ENCODE measurements around the gene TMSB10.
"Not testable (repeated sequence)": the region's sequence is repeated elsewhere in the genome, so short reads cannot be mapped to it uniquely, and the experiment has no call there.

TMSB10 gene

DNA sequence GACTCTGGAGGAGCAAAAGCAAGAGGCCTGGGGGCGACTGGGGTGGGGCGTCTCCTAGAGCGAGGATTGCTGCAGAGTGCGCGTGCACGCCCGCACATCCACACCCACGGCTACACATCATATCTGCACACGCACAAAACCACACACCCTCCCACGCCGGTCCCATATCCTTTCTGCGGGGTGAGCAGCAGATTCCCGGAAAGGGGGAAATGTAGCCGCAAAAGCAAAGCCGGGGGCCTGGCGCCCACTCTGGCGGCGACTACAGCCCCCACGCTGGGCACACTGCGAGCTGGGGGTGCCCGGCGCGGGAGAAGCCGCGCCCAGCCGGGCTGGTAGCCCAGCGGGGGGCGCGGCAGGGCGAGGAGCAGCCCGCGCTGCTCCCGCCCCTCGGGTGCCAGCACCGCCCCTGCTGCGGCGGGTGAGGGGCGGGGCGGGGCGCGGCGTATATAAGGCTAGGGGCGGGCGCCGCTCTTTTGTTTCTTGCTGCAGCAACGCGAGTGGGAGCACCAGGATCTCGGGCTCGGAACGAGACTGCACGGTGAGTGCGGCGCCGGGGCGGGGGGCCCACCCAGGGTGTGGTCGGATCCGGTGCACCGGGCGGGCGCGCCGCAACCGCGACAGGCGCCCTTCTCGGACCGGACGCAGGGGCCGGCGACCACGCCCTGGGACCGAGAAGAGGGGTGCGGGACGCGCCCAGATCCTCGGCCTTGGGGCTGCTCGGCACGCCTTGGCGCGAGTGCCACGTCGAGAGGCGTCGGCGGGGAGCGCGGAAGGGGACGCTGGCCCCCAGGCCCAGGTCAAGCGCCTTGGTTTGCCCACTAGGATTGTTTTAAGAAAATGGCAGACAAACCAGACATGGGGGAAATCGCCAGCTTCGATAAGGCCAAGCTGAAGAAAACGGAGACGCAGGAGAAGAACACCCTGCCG, at the start of gene TMSB10:
Gene TMSB10 (plus strand): TSS at position 476 of the 927 bp plus-strand sequence.
- peak; percentile 70 for DNase-seq (ENCODE audit: low spot score)

DNA sequence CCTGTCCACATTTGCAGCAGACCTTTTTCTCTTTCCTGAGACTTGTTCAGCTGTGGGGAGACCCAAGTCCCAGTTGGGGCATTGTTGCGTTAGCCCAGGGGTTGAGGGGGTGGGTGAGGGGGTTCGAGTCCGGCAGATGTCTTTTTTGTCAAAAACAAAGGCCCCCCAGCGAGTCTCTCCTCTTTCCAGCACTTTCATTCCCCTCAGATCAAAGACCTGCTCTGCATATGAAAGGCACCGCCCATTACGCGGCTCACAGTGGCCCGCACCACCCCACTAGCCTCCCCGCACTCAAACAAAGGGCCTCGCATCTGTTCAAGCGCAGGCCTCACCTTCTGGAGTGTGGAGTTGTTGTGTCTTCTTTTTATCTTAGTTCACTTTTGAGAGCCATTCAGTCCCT, 49.7 kb upstream of the TMSB10 start:
- DNase-seq (ENCODE audit: low spot score) = no peak

DNA sequence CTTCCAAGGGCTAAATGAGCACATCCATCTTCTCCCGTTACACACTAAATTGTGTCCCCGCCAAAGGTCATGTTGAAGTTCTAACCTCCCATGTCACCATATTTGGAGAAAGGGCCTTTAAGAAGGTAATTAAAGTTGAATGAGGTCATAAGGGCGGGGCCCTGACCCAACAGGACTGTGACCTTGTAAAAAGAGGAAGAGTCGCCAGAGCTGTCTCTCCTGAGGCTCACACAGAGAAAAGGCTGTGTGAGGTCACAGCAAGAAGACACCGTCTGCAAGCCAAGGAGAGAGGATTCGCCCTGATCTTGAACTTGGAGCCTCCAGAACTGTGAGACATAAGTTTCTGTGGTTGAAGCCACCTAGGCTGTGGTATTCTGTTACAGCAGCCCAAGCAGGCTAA, 48.7 kb upstream of the TMSB10 start:
- DNase-seq (ENCODE audit: low spot score) = no peak

DNA sequence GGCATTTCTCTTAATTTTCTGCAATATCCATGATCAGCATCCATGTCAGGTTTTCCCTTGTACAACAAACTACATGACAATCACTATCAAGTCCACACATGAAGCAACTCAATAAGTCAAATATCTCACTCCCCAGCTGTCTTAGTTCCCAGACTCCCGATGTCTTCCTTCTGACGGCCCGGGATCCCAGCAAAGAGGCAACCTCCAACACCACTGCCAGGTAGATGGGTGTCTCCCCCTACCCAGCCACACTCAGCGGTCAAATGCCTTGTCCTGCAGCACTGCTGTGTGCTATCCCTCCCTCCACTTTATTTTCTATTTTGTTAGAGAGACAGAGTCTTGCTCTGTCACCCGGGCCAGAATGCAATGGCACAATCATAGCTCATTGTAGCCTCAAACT, 47.9 kb upstream of the TMSB10 start:
- no peak for DNase-seq (ENCODE audit: low spot score)

DNA sequence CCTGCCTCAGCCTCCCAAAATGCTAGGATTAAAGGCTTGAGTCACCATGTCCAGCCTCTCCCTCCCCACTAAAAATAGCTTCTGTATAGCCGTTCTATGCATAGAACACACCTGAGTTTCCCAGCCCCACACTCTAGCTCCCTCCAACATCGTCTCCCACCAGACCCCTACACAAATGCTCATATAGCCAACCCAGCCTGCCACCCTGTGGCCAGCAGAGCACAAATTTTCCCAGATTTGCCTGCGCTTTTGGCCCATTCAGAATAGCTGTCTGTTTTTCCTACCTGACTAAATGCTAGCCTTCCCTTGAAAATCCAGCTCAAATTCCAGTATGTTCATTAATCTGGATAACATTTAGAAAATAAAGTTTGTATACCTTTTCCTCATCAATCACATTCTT, 47.3 kb upstream of the TMSB10 start:
- DNase-seq (ENCODE audit: low spot score) = no peak

DNA sequence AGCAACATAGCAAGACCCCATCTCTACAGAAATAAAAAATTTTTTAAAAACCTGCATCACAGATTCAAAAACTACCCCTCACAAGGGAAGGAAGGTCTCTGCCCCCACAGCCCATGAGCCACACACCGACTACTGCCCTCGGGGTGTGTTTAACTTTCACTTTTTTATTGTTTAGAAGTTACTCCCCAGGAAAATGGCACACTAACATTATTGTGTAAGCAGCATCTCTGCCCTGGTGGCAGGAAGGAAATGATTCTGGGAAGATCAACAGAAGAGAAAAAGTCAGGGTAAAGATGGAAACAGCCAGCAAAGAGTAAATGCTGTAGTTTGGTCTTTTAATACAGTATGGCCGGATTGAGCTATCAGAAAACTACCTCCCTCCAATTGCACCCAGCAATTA, 46.5 kb upstream of the TMSB10 start:
- no peak for DNase-seq (ENCODE audit: low spot score)

DNA sequence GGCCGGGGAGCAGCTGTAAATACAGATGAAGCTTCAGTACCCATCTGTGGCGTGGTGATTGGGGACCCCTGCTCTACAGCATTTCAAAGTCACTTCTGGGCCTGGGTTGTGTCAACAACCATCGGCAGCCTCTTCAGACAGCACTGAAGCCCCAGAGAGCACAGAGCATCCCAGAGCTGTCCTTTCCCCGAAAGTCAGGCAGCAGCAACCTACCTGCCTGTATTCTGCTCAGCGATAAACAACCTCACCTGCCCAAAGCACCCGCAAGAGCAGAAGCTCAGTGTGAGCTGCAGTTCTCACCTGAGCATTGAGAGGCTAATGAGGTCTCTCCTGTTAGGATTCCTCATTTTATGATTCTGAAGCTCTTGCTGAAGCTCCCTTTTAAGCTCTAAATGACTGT, 43.9 kb upstream of the TMSB10 start:
- no peak for DNase-seq (ENCODE audit: low spot score)

DNA sequence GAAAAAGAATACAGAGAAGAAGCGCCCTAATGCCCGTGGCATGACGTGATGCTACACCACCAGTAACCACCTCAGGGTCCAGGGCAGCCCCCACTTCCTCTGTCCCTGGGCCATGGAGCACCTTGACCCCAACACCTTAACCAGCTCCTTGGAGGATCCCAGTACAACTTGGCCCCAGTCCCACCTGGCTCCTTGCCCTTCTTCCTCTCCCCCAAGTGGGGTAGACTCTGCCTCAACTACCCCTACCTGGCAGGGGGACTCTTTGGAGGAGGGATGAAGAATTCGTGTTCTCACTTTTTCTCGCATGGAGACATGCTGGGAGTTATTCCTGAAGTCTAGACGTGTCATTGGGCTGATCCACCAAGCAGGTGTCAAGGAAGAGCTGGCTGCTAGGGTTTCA, 43.5 kb upstream of the TMSB10 start:
- no peak for DNase-seq (ENCODE audit: low spot score)

DNA sequence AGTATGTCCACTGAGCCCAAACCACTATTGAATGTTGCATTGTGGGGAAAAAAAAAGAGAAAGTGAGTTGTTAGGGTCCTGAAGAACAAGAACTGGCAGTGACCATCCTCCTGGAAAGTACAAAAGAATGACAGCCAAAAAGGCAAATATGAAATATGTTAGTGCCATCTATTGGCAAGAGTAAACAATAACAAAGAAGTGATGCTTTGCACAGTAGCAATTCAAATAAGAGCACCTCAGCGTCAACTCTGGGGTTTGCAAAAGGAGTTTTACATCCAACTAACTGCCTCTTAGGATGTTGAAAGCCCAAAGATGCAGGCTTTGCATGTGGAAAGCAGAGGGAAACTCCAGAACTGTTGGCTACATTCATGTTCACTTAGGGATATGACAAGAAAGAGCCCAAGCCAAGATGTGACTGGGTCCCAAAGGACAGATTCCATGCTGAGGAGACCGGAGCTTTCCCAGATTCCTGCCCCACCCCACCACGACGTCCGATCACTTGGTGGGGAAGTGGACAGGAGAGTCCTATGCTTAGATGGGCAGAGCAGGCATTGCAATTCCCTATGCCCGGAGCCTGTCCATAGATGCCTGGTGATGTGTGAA, 40.2 kb upstream of the TMSB10 start:
- peak; percentile 51 for DNase-seq (ENCODE audit: low spot score)

DNA sequence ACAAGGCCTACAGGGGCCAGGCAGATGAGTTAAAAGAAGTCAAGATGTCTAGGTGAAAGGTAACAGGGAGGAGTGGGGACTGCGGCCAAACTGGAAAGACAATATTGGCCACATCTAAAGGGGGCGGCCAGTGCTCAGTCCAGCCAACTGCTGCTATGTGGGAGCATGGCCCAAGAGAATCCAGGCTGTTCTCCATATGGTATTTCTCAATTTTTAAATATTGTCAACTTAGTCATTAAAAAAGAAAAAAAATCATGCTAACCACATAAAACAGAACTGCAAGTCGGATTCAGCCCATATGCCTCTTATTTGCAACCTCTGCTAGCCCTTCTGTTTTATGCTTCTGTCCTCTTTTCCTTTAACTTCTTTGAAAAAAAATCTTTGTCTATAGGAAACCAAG, 39.3 kb upstream of the TMSB10 start:
- DNase-seq (ENCODE audit: low spot score) = no peak

DNA sequence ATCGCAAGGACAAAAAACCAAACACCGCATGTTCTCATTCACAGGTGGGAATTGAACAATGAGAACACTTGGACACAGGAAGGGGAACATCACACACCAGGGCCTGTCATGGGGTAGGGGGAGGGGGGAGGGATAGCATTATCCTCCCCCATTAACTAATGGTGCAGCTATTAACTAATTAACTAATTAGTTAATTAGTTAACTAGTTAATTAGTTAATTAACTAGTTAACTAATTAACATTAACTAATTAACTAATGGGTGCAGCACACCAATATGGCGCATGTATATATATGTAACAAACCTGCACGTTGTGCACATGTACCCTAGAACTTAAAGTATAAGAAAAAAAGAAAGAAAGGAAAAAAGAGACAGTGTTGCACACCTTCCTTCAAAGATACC, 37.1 kb upstream of the TMSB10 start:
- not testable (repeated sequence) for DNase-seq (ENCODE audit: low spot score)

DNA sequence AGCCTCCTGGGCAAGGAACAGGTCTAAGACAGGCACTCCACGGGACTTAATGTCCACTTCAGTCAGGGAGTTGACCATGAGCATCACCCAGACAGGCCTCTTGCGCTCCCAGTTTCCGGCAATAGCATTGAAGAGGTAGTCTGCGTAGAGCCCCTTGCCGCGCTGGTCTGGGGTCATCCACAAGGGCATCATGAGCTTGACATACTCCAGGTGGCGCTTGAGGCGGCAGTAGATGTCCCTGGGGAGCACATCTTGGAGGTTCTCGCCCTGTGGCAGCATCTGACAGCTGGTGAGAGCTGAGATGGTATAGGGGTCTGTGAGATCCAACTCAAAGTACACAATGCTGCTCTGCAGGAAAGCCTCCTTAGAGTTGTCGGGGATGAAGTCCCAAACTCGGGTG, 35.1 kb upstream of the TMSB10 start:
- DNase-seq (ENCODE audit: low spot score) = no peak

DNA sequence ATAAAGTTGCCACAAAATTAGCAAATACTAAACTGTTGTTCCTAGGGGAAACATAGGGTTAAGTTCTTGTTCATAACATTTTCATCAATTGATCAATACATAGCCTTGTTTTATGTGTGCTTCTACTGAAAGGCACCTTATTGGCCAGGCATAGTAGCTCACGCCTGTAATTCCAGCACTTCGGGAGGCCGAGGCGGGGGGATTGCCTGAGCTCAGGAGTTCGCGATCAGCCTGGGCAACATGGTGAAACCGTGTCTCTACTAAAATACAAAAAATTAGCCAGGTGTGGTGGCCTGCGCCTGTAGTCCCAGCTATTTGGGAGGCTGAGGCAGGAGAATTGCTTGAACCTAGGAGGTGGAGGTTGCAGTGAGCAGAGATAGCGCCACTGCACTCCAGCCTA, 32.8 kb upstream of the TMSB10 start:
- not testable (repeated sequence) for DNase-seq (ENCODE audit: low spot score)

DNA sequence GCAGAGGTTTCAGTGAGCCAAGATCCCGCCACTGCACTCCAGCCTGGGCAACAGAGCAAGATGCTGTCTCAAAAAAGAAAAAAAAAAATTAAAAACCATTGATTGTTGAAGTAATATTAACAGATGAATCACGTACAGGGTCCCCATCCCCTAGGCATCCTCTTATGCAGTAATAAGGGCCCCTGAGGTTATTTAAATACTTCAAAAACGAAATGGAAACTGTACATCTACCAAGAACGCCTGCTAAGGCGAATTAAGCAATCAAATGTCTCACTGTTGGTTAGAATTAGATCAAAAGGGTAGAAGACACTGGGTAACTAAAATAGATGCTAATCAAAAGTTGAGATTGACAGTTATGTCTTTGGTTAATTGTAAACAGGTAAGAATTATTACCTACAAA, 32.1 kb upstream of the TMSB10 start:
- DNase-seq (ENCODE audit: low spot score) = no peak

DNA sequence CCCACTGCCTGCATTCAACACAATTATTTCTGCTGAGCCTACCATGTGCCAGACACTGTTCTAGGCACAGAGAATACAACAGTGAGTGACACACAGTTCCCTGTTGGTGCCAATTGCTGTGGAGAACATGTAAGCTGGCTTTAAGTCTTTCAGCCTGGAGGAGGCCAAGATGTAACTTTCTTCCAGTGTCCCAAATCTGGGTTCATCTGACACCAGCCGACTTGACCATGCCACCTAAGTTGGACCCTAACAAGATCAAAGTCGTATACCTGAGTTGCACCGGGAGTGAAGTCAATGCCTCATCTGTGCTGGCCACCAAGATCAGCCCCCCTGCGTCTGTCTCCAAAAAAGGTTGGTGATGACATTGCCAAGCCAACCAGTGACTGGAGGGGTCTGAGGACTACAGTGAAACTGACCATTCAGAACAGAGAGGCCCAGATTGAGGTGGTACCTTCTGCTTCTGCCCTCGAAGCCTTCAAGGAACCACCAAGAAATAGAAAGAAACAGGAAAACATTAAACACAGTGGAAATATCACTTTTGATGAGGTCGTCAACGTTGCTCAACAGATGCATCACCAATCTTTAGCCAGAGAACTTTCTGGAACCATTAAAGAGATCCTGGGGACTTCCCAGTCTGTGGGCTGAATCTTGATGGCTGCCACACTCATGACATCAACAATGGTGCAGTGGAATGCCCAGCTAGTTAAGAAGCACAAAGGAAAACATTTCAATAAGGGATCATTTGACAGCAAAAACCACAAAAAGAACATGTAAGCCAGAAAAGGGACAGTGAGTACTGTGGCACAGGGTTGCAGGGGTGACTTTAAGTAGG, 30.9 kb upstream of the TMSB10 start:
- no peak for DNase-seq (ENCODE audit: low spot score)

DNA sequence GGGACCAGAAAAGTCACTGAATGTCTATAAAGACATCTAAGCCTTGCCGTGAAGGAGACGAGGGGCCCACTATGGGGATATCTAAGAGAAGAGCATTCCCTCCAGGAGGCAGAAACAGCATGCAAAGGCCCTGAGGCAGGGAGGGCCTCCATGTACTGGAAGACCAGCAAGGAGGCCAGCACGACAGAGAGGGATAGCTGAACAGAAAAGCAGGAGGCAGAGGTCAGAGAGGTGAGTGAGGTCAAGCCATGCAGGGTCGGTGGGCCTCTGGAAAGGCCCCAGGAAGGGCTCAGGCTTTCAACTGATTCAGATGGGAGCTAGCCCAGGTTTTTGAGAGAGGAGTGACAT, 30.3 kb upstream of the TMSB10 start:
- DNase-seq (ENCODE audit: low spot score) = no peak

DNA sequence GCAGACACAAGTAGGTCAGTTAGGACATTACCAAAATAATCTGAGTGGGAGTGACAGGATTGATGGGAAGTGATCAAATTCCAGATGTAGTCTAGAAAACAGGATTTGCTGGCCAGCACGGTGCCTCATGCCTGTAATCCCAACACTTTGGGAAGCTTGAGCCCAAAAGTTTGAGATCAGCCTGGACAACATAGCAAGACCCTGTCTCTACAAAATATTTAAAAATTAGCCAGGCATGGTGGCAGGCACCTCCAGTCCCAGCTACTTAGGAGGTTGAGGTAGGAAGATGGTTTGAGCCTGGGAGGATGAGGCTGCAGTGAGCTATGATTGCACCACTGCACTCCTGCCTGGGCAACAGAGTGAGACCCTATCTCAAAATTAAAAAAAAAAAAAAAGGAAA, 29.8 kb upstream of the TMSB10 start:
- not testable (repeated sequence) for DNase-seq (ENCODE audit: low spot score)

DNA sequence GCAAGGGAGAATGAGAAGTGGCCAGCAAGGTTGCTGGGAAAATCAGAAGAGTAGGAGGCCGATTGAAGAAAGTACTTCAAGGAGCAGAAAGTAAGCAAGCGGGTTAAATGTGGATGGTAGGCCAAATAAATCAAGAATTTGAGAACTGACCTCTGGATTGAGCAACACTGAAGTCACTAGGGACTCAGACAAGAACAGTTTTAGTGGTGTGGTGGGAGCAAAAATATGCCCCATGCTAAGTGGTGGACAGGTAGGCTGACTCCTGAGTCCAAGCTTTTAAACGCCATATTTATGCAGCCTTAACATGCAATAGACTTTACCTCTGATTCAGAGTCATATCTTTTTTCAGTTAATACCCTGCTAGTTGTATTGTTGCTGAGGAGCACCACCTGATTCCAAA, 29.1 kb upstream of the TMSB10 start:
- DNase-seq (ENCODE audit: low spot score) = no peak

DNA sequence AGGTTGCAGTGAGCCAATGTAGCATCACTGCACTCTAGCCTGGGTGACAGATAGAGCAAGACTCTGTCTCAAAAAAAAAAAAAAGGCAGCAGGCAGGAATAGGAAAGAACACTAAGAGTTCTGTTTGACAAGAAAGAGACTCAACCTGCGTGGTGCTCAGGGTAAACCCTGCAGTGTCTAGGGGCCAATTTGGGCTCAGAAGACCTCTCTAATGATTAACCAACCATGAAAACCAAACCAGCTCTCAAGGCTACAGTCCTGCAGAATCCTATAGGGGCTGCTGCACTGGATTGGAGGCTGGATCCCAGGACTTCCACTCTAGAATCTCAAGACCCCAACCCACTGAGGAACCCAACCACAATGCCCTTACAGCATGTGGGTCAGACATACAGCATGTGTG, 27.0 kb upstream of the TMSB10 start:
- DNase-seq (ENCODE audit: low spot score) = no peak

DNA sequence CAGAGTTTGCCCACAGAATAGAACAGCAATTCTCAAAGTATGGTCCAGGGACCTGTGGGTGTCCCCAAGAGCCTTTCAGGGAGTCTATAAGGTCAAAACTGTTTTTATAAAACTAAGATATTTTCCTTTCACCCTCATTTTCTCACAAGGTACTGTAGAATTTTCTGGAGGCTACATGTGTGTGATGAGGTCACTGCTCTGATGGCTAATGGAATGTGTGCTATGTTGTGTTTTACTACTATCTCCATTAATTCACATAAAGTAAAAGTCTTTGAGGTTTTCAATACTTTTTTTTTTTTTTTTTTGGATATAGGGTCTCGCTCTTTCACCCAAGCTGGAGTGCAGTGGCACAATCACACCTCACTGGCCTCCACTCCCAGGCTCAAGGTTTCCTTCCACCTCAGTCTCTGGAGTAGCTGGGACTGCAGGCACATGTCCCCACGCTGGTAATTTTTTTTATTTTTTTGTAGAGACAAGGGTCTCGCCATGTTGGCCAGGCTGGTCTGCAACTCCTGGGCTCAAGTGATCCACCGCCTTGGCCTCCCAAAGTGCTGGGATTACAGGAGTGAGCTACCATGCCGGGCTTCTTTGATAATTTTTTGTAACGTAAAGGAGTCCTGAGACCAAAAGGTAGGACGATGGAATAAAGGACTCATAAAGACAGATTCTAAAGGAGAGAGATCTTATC, 26.4 kb upstream of the TMSB10 start:
- no peak for DNase-seq (ENCODE audit: low spot score)

DNA sequence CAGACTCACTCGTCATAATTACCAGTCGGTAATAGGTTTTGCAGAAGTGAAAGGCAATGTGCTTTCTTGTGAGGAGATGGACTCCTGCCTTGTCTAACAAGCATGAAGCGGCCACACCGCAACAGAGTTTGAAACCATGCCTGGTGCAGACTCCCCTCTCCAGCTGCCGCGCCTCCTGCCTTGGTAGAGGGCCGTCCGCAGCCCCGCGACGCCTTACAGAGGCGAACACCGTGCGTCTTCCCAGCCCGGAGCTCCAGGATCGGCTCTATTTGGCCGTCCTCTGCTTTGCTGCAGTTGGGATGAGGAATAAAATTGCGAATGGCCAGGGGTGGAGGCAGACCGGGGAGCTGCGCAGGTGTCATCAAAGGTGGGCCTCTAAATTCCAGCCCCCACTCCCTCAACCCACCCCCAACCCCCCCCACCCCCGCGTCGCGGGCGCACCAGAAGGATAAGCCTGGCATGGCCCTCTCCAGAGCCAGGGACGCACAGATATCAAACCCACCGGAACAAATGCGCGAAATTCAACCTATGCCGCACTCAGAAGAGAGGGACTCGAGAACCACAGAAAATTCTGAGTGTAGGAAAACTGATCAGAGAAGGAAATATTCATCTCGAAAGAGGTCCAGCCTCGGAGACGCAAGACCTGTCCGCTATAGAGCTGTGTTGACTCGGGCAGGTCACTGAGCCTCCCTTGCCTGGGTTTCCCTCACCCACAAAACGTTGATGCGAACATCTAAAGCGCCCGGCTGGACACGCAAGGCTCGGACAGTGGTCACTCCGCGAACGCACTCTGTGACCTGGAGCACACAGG, 25.7 kb upstream of the TMSB10 start:
- DNase-seq (ENCODE audit: low spot score) = no peak

DNA sequence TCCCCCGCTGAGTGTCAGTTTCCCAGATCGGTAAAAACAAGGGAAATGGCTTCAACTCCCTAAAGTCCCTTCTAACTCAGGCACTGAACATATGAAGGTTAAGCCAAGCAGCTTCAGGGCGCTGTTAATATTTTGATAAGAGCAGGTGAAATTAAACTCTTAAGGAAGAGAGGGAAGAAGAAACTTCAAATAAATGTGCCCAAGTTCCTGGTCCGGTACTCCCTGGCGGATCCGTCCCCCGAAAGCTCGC, 25.1 kb upstream of the TMSB10 start:
- no peak for DNase-seq (ENCODE audit: low spot score)
